NCI-H2081 treated with DMSO at 0.1 percent for 48 hours (cell line): ENCODE data around the gene GUCA1A.
A peak's percentile ranks its signal among the peaks of the same experiment; 100 is the strongest.
"Not testable (repeated sequence)": the region's sequence is repeated elsewhere in the genome, so short reads cannot be mapped to it uniquely, and the experiment has no call there.

ENCODE experiments used
- DNase-seq: peaks from one replicate; lab custom pipeline; 2025; lab: John Stamatoyannopoulos, UW

Gene GUCA1A

GRCh38 chr6:42147138-42147562 is 26.0 kb upstream of the GUCA1A start:
- DNase-seq = no peak

- no peak for DNase-seq
Measured at GRCh38 chr6:42148058-42148457, 25.1 kb upstream of the GUCA1A start.

- no peak for DNase-seq
Measured at GRCh38 chr6:42150254-42150653, 22.9 kb upstream of the GUCA1A start.

- DNase-seq = no peak
Measured at GRCh38 chr6:42152024-42152423, 21.1 kb upstream of the GUCA1A start.

- DNase-seq = not testable (repeated sequence)
Measured at GRCh38 chr6:42152528-42153213, 20.5 kb upstream of the GUCA1A start.

GRCh38 chr6:42153921-42154320 is 19.2 kb upstream of the GUCA1A start:
- DNase-seq = no peak

GRCh38 chr6:42154461-42155209 is 18.5 kb upstream of the GUCA1A start:
- no peak for DNase-seq

GRCh38 chr6:42155293-42155692 is 17.9 kb upstream of the GUCA1A start:
- no peak for DNase-seq

GRCh38 chr6:42156638-42157037 is 16.5 kb upstream of the GUCA1A start:
- no peak for DNase-seq

- no peak for DNase-seq
Measured at GRCh38 chr6:42158011-42158410, 15.2 kb upstream of the GUCA1A start.

- no peak for DNase-seq
Measured at GRCh38 chr6:42158631-42159030, 14.5 kb upstream of the GUCA1A start.

GRCh38 chr6:42159431-42160024 is 13.6 kb upstream of the GUCA1A start:
- no peak for DNase-seq

GRCh38 chr6:42162384-42162783 is 10.8 kb upstream of the GUCA1A start:
- no peak for DNase-seq

- DNase-seq = no peak
Measured at GRCh38 chr6:42162812-42163211, 10.4 kb upstream of the GUCA1A start.

- DNase-seq = no peak
Measured at GRCh38 chr6:42163981-42164380, 9.2 kb upstream of the GUCA1A start.

GRCh38 chr6:42165016-42165415 is 8.1 kb upstream of the GUCA1A start:
- no peak for DNase-seq

- DNase-seq = peak; percentile 20
Measured at GRCh38 chr6:42166444-42167141, 6.6 kb upstream of the GUCA1A start.

- DNase-seq = no peak
Measured at GRCh38 chr6:42168650-42169049, 4.5 kb upstream of the GUCA1A start.

- DNase-seq = not testable (repeated sequence)
Measured at GRCh38 chr6:42169780-42170179, 3.4 kb upstream of the GUCA1A start.

GRCh38 chr6:42171813-42172581 is 1.2 kb upstream of the GUCA1A start:
- no peak for DNase-seq

GRCh38 chr6:42175860-42176259 is 2.7 kb downstream of the GUCA1A start:
- DNase-seq = no peak

- no peak for DNase-seq
Measured at GRCh38 chr6:42176981-42177380, 3.8 kb downstream of the GUCA1A start.
